ENCODE measurements around the gene PREP.

- TF ChIP-seq CTCF (IDR thresholded peaks at IDR 0.05; ENCODE audit: insufficient read depth, low read depth, low read length) (no peak), EZH2 (IDR thresholded peaks at IDR 0.05; ENCODE audit: insufficient read depth, low read length) (no peak)
Observed at GRCh38 chr6:105449756-105450390, 47.0 kb upstream of the PREP start.

Measured in astrocyte (in vitro differentiated cells and primary cell).